WTC11 (cell line): ENCODE results near the gene NXPE2. TPM values are rescaled to one million over a fixed set of nuclear protein-coding genes. Genes with fewer than 3 reads are reported as not detected.

Experiments used
- ATAC-seq: fragments of 200-7000 bp; cut with Tn5 transposase; 2 replicates; pipeline ENCODE4 v1.10.0; 2021; ENCODE audit warnings: mild to moderate bottlenecking, moderate library complexity
- CTCF ChIA-PET: fragments of 300-600 bp; sonication (Branson Sonifier 250); formaldehyde crosslinking; loops from one replicate; lab custom pipeline; 2021; ENCODE audit warnings: antibody characterized with exemption; lab: Charles Lee
- POLR2A ChIA-PET: fragments of 350-600 bp; sonication (Branson Sonifier 250); formaldehyde crosslinking; loops from one replicate; lab custom pipeline; 2021; ENCODE audit warnings: antibody characterized with exemption; lab: Charles Lee
- DNase-seq: peaks from one replicate; pipeline ENCODE4 v3.0.0; 2021; ENCODE audit warnings: low spot score
- H3K27ac Mint-ChIP-seq: 2 replicates; pipeline ENCODE4 v1.8.0; 2021; ENCODE audit warnings: mixed read lengths
- H3K27me3 Mint-ChIP-seq: 2 replicates; pipeline ENCODE4 v1.8.0; 2021; ENCODE audit warnings: low read depth, mild to moderate bottlenecking, moderate library complexity, mixed read lengths
- H3K36me3 Mint-ChIP-seq: 2 replicates; pipeline ENCODE4 v1.8.0; 2021; ENCODE audit warnings: mixed read lengths
- H3K4me1 Mint-ChIP-seq: 2 replicates; pipeline ENCODE4 v1.8.0; 2022; ENCODE audit warnings: mixed read lengths
- H3K4me3 Mint-ChIP-seq: 2 replicates; pipeline ENCODE4 v1.8.0; 2021; ENCODE audit warnings: mild to moderate bottlenecking, moderate library complexity, mixed read lengths
- H3K9me3 Mint-ChIP-seq: 2 replicates; pipeline ENCODE4 v1.8.0; 2021; ENCODE audit warnings: mixed read lengths
- AFF4 ChIP-seq: sonication (generic); formaldehyde crosslinking; IDR thresholded peaks from 2 replicates; pipeline ENCODE4 v1.8.1; 2023; ENCODE audit warnings: mild to moderate bottlenecking, missing genetic modification reagents, borderline replicate concordance
- ATF2 ChIP-seq: sonication (generic); formaldehyde crosslinking; IDR thresholded peaks from 2 replicates; pipeline ENCODE4 v1.8.1; 2022; ENCODE audit warnings: low read depth, missing genetic modification reagents, borderline replicate concordance
- CREB1 ChIP-seq: sonication (generic); formaldehyde crosslinking; IDR thresholded peaks from 2 replicates; pipeline ENCODE4 v1.8.0; 2023; ENCODE audit warnings: mild to moderate bottlenecking, missing genetic modification reagents
- E2F5 ChIP-seq: sonication (generic); formaldehyde crosslinking; IDR thresholded peaks from 2 replicates; pipeline ENCODE4 v1.8.1; 2022; ENCODE audit warnings: mild to moderate bottlenecking, moderate library complexity, missing genetic modification reagents
- EMX1 ChIP-seq: fragments of 250-450 bp; sonication (Bioruptor Pico); IDR thresholded peaks from 2 replicates; pipeline ENCODE4 v1.8.0; 2021; ENCODE audit warnings: mild to moderate bottlenecking
- ERG ChIP-seq: fragments of 250-450 bp; sonication (Bioruptor Pico); IDR thresholded peaks from 2 replicates; pipeline ENCODE4 v1.8.0; 2021; ENCODE audit warnings: mild to moderate bottlenecking
- ETV6 ChIP-seq: sonication (generic); formaldehyde crosslinking; IDR thresholded peaks from 2 replicates; pipeline ENCODE4 v1.8.1; 2022; ENCODE audit warnings: mild to moderate bottlenecking, missing genetic modification reagents
- FOXK1 ChIP-seq: sonication (generic); formaldehyde crosslinking; IDR thresholded peaks from 2 replicates; pipeline ENCODE4 v1.8.0; 2022; ENCODE audit warnings: mild to moderate bottlenecking, moderate library complexity, missing genetic modification reagents
- MAX ChIP-seq: sonication (generic); formaldehyde crosslinking; IDR thresholded peaks from 2 replicates; pipeline ENCODE4 v1.8.0; 2022; ENCODE audit warnings: mild to moderate bottlenecking, missing genetic modification reagents
- MYBL2 ChIP-seq: sonication (generic); formaldehyde crosslinking; IDR thresholded peaks from 2 replicates; pipeline ENCODE4 v1.8.1; 2023; ENCODE audit warnings: mild to moderate bottlenecking, moderate library complexity, missing genetic modification reagents
- PREB ChIP-seq: sonication (generic); formaldehyde crosslinking; IDR thresholded peaks from 2 replicates; pipeline ENCODE4 v1.8.1; 2022; ENCODE audit warnings: mild to moderate bottlenecking, missing genetic modification reagents, moderate library complexity, borderline replicate concordance
- PRRX2 ChIP-seq: fragments of 250-450 bp; sonication (Bioruptor Pico); IDR thresholded peaks from 2 replicates; pipeline ENCODE4 v1.8.0; 2021; ENCODE audit warnings: mild to moderate bottlenecking
- STAT6 ChIP-seq: sonication (generic); formaldehyde crosslinking; conservative IDR thresholded peaks from 2 replicates; pipeline ENCODE4 v1.8.1; 2023; ENCODE audit warnings: mild to moderate bottlenecking, low read depth, missing genetic modification reagents, moderate library complexity
- TP53 ChIP-seq: sonication (generic); formaldehyde crosslinking; IDR thresholded peaks from 2 replicates; pipeline ENCODE4 v1.8.1; 2023; ENCODE audit warnings: mild to moderate bottlenecking, missing genetic modification reagents
- USF2 ChIP-seq: sonication (generic); formaldehyde crosslinking; IDR thresholded peaks from 2 replicates; pipeline ENCODE4 v1.8.1; 2023; ENCODE audit warnings: mild to moderate bottlenecking, missing genetic modification reagents, moderate library complexity
- ZNF121 ChIP-seq: sonication (generic); formaldehyde crosslinking; IDR thresholded peaks from 2 replicates; pipeline ENCODE4 v1.8.0; 2023; ENCODE audit warnings: missing genetic modification reagents
- ZNF281 ChIP-seq: sonication (generic); formaldehyde crosslinking; IDR thresholded peaks from 2 replicates; pipeline ENCODE4 v1.8.0; 2023; ENCODE audit warnings: mild to moderate bottlenecking, missing genetic modification reagents
- ZNF396 ChIP-seq: fragments of 250-450 bp; sonication (Bioruptor Pico); IDR thresholded peaks from 2 replicates; pipeline ENCODE4 v1.8.0; 2021; ENCODE audit warnings: mild to moderate bottlenecking, moderate library complexity, borderline replicate concordance
- ZNF416 ChIP-seq: fragments of 250-450 bp; sonication (Bioruptor Pico); IDR thresholded peaks from 2 replicates; pipeline ENCODE4 v1.9.0; 2021; ENCODE audit warnings: mild to moderate bottlenecking, inconsistent platforms
- ZNF423 ChIP-seq: fragments of 250-450 bp; sonication (Bioruptor Pico); IDR thresholded peaks from 2 replicates; pipeline ENCODE4 v2.1.2; 2022; ENCODE audit warnings: mild to moderate bottlenecking, moderate library complexity
- total RNA-seq: library from RNA; stranded (reverse); gene quantifications from 3 replicates; pipeline ENCODE4 v1.2.3, GENCODE V29; 2021

Gene NXPE2
- total RNA-seq, 1 experiment from 2014 or later: not detected

GRCh38 chr11:114683007-114683406 lies 4.7 kb downstream of the NXPE2 start:
- no peaks in the 10 kb centered on the region for H3K4me1 Mint-ChIP-seq
- H3K27ac Mint-ChIP-seq: no peak overlapping the region
- TF ChIP-seq STAT6 (CRISPR knock-in tag): no peak
- TF ChIP-seq PRRX2: no peak
- no peak for TF ChIP-seq AFF4 (CRISPR knock-in tag)
- no peak for TF ChIP-seq FOXK1 (CRISPR knock-in tag)
- TF ChIP-seq ATF2 (CRISPR knock-in tag): no peak
- no peak overlapping the region for H3K4me3 Mint-ChIP-seq
- ChIA-PET CTCF (no interaction called here), POLR2A (no interaction called here)
- peaks cover 46% of the 10 kb centered on the region for H3K36me3 Mint-ChIP-seq
- no peak for ATAC-seq
- DNase-seq: no peak
- peaks cover 81% of the 10 kb centered on the region for H3K9me3 Mint-ChIP-seq
- peaks cover 5% of the 10 kb centered on the region for H3K27me3 Mint-ChIP-seq

GRCh38 chr11:114684636-114685035 lies 6.3 kb downstream of the NXPE2 start:
- CTCF ChIA-PET: no interaction called here
- H3K27ac Mint-ChIP-seq: no peak overlapping the region
- peaks cover 40% of the 10 kb centered on the region for H3K36me3 Mint-ChIP-seq
- H3K27me3 Mint-ChIP-seq: peaks cover 5% of the 10 kb centered on the region
- no peak for TF ChIP-seq ETV6 (CRISPR knock-in tag)
- TF ChIP-seq ZNF396 (CRISPR knock-in tag): no peak
- no peak for TF ChIP-seq ERG (CRISPR knock-in tag)
- TF ChIP-seq ZNF423 (CRISPR knock-in tag): no peak
- TF ChIP-seq EMX1 (CRISPR knock-in tag): no peak
- TF ChIP-seq TP53 (CRISPR knock-in tag): no peak
- no peak for TF ChIP-seq ZNF281 (CRISPR knock-in tag)
- no peak for TF ChIP-seq PREB (CRISPR knock-in tag)
- TF ChIP-seq E2F5 (CRISPR knock-in tag): no peak
- TF ChIP-seq CREB1 (CRISPR knock-in tag): no peak
- TF ChIP-seq ZNF416 (CRISPR knock-in tag): no peak
- TF ChIP-seq MYBL2 (CRISPR knock-in tag): no peak
- no peak for TF ChIP-seq USF2 (CRISPR knock-in tag)
- no peak for TF ChIP-seq ZNF121 (CRISPR knock-in tag)
- no peak for TF ChIP-seq MAX
- no peaks in the 10 kb centered on the region for H3K4me1 Mint-ChIP-seq
- H3K4me3 Mint-ChIP-seq: no peak overlapping the region
- H3K9me3 Mint-ChIP-seq: peaks cover 84% of the 10 kb centered on the region
- ATAC-seq (no peak), DNase-seq (no peak)
- POLR2A ChIA-PET: no interaction called here
